ENCODE measurements around the gene TJP1.

DNA sequence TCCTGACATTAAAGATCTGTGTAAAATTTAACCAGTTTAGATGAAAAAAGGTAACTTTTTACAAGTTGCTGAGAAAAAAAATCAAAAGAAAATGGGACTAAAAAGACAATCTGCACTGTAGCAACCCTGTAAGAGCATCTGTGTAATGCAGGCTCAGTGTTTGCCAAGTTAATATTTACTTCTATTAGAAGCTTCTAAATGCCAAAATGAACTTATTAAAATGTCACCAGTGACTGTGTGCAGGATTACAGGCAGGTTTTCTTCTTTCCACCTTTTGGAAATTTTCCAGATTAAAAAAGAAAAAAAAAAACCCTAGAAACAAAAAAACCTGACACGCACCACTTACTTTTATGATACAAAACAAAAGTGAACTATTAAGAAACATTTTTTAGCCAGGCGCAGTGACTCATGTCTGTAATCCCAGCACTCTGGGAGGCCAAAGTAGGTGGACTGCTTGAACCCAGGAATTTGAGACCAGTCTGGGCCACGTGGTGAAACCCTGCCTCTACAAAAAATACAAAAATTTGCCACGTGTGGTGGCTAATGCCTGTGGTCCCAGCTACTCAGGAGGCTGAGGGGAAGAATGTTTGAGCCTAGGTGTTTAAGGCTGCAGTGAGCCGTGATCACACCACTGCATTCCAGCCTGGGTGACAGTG is 87.2 kb downstream of the TJP1 start:
- TF ChIP-seq, protein P1, sequence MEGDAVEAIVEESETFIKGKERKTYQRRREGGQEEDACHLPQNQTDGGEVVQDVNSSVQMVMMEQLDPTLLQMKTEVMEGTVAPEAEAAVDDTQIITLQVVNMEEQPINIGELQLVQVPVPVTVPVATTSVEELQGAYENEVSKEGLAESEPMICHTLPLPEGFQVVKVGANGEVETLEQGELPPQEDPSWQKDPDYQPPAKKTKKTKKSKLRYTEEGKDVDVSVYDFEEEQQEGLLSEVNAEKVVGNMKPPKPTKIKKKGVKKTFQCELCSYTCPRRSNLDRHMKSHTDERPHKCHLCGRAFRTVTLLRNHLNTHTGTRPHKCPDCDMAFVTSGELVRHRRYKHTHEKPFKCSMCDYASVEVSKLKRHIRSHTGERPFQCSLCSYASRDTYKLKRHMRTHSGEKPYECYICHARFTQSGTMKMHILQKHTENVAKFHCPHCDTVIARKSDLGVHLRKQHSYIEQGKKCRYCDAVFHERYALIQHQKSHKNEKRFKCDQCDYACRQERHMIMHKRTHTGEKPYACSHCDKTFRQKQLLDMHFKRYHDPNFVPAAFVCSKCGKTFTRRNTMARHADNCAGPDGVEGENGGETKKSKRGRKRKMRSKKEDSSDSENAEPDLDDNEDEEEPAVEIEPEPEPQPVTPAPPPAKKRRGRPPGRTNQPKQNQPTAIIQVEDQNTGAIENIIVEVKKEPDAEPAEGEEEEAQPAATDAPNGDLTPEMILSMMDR (conservative IDR thresholded peaks at IDR 0.05) = no peak
- TF ChIP-seq EZH2 (IDR thresholded peaks at IDR 0.05; ENCODE audit: low read depth) = no peak

All from PC-9 (cell line).